Neural progenitor cell (in vitro differentiated cells): ENCODE data around the gene STK26.

ENCODE experiments used
- CTCF ChIP-seq: fragments of 200-600 bp; sonication (generic); IDR thresholded peaks from 2 replicates; pipeline ENCODE4 v1.5.1; 2017; ENCODE audit warnings: antibody characterized with exemption, mild to moderate bottlenecking
- EZH2 ChIP-seq: fragments of 200-600 bp; sonication (generic); IDR thresholded peaks from 2 replicates; pipeline ENCODE4 v1.6.1; 2017; ENCODE audit warnings: antibody characterized with exemption, mild to moderate bottlenecking, moderate library complexity

- TF ChIP-seq CTCF: no peak
- TF ChIP-seq EZH2: no peak
Measured at GRCh38 chrX:132001127-132001526, 22.0 kb upstream of the STK26 start.
